Measurements from ENCODE around the gene GPR135.

- TF ChIP-seq CTCF (conservative IDR thresholded peaks at IDR 0.05 in 1 of 2, IDR thresholded peaks at IDR 0.05 in 1 of 2; ENCODE audit: low read depth in 1 of 2, low read length in 2 of 2) (no peak), EZH2 (IDR thresholded peaks at IDR 0.05; ENCODE audit: low read length, missing control alignments) (no peak)
Measured at GRCh38 chr14:59415836-59416602, 49.2 kb downstream of the GPR135 start.
